Stimulated activated CD8-positive, alpha-beta memory T cell treated with anti-CD3 and anti-CD28 coated beads, Interleukin-15, amount 100 ng/mL, for 4 hours (primary cell): ENCODE data around the gene MTMR3.

Experiments
- DNase-seq, 2 donors: peaks; one replicate each; pipeline ENCODE4 v3.0.0-alpha.2; 2020; ENCODE audit warnings: low read depth in 2 of 2

MTMR3 gene

GRCh38 chr22:29916007-29916544 is 33.1 kb downstream of the MTMR3 start:
- no peak for DNase-seq

- DNase-seq = no peak
These were observed 34.3 kb downstream of the MTMR3 start for GRCh38 chr22:29917052-29917902.

- no peak for DNase-seq
These were observed 42.4 kb downstream of the MTMR3 start for GRCh38 chr22:29925402-29925801.

- no peak for DNase-seq
These were observed 43.1 kb downstream of the MTMR3 start for GRCh38 chr22:29926057-29926456.

GRCh38 chr22:29932136-29932535 is 49.2 kb downstream of the MTMR3 start:
- no peak for DNase-seq

GRCh38 chr22:29933619-29934018 is 50.6 kb downstream of the MTMR3 start:
- DNase-seq = no peak

- DNase-seq = no peak
These were observed 51.6 kb downstream of the MTMR3 start for GRCh38 chr22:29934596-29934995.

GRCh38 chr22:29936186-29936585 is 53.2 kb downstream of the MTMR3 start:
- no peak for DNase-seq

GRCh38 chr22:29937940-29938693 is 55.1 kb downstream of the MTMR3 start:
- no peak for DNase-seq

- no peak for DNase-seq
These were observed 57.6 kb downstream of the MTMR3 start for GRCh38 chr22:29940526-29940925.

- no peak for DNase-seq
These were observed 61.4 kb downstream of the MTMR3 start for GRCh38 chr22:29944339-29944738.

- no peak for DNase-seq
These were observed 62.5 kb downstream of the MTMR3 start for GRCh38 chr22:29945435-29945834.

GRCh38 chr22:29946220-29946619 is 63.2 kb downstream of the MTMR3 start:
- no peak for DNase-seq

GRCh38 chr22:29947410-29948384 is 64.7 kb downstream of the MTMR3 start:
- no peak for DNase-seq

GRCh38 chr22:29948385-29948769 is 65.4 kb downstream of the MTMR3 start:
- no peak for DNase-seq

GRCh38 chr22:29949872-29950271 is 66.9 kb downstream of the MTMR3 start:
- no peak for DNase-seq

- DNase-seq = no peak
These were observed 68.9 kb downstream of the MTMR3 start for GRCh38 chr22:29951791-29952413.

GRCh38 chr22:29954203-29954855 is 71.4 kb downstream of the MTMR3 start:
- DNase-seq = no peak

- no peak for DNase-seq
These were observed 73.7 kb downstream of the MTMR3 start for GRCh38 chr22:29956680-29957079.

- DNase-seq = no peak
These were observed 75.2 kb downstream of the MTMR3 start for GRCh38 chr22:29958170-29958569.

GRCh38 chr22:29964776-29965175 is 81.8 kb downstream of the MTMR3 start:
- no peak for DNase-seq
